Mucosa of rectum (tissue), 2 donors: ENCODE results near the gene CMC4.

Experiments used
- H3K27ac ChIP-seq, 2 donors: one replicate each; pipeline ENCODE4 v1.7.0; 2013; ENCODE audit warnings: inconsistent platforms in 2 of 2, low read depth in 2 of 2, low read length in 2 of 2
- H3K27me3 ChIP-seq, 2 donors: one replicate each; pipeline ENCODE4 v1.7.0; 2013; ENCODE audit warnings: low read length in 2 of 2; ENCODE audit not compliant: control insufficient read depth in 2 of 2, insufficient read depth in 2 of 2
- H3K36me3 ChIP-seq, 2 donors: one replicate each; pipeline ENCODE4 v1.7.0; 2013; ENCODE audit warnings: low read length in 2 of 2; ENCODE audit not compliant: control insufficient read depth in 2 of 2, insufficient read depth in 2 of 2
- H3K4me1 ChIP-seq, 2 donors: one replicate each; pipeline ENCODE4 v1.7.0; 2013; ENCODE audit warnings: low read length in 2 of 2, mild to moderate bottlenecking in 1 of 2; ENCODE audit not compliant: control insufficient read depth in 2 of 2, insufficient read depth in 2 of 2
- H3K4me3 ChIP-seq, 2 donors: one replicate each; pipeline ENCODE4 v1.7.0; 2013; ENCODE audit warnings: low read length in 2 of 2
- H3K9ac ChIP-seq, 2 donors: one replicate each; pipeline ENCODE4 v1.7.0; 2013; ENCODE audit warnings: low read length in 2 of 2, low read depth in 1 of 2, mild to moderate bottlenecking in 1 of 2
- H3K9me3 ChIP-seq, 2 donors: one replicate each; pipeline ENCODE4 v1.7.0; 2013; ENCODE audit warnings: low read length in 2 of 2; ENCODE audit not compliant: control insufficient read depth in 2 of 2
- donor health status: healthy.
- donor health status: Normal muscosa, but diverticular disease.

The CMC4 gene

GRCh38 chrX:155028877-155029291, 42.1 kb downstream of the CMC4 start:
- Histone ChIP-seq H3K36me3 (no peaks in the 10 kb centered on the region), H3K27me3 (no peaks in the 10 kb centered on the region), H3K9me3 (no peaks in the 10 kb centered on the region), H3K4me1 (peaks cover 0 to 6% of the 10 kb centered on the region in 2 donors), H3K4me3 (peak overlapping the region in 1 of 2 donors; percentile 3), H3K27ac (peak overlapping the region in 1 of 2 donors; percentile 5), H3K9ac (no peak overlapping the region)

GRCh38 chrX:155028129-155028528, 42.8 kb downstream of the CMC4 start:
- peak overlapping the region; percentile 69 to 71 for H3K4me3 ChIP-seq
- peak overlapping the region; percentile 88 to 91 for H3K27ac ChIP-seq

DNA sequence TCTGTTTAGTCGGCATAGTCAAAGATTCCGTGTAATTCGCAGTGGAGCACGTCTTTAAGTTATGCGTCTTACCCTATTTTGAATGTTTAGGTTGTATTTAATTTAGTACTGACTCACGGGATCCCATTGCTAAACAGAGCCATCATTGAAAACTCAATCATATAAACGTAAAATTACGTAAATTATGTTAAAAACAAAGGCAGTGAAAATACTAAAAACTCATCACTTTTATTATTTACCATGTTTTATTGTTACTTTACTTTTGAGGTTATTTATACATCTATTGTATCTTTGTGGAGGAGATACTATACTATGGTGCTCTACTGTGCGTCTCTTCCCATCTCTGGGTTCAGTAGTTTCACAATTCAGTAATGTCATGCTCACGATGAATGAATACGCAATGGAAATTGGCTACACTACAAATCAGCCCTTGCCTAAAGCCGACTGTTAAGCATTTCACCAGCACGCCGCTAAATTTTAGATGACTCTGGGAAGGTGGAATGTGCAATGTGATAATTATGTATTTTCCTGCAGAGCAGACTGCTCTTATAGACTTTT, 43.3 kb downstream of the CMC4 start:
- peak overlapping the region; percentile 88 to 91 for H3K27ac ChIP-seq
- H3K27me3 ChIP-seq, result no peaks in the 10 kb centered on the region
- peak overlapping the region; percentile 69 to 71 for H3K4me3 ChIP-seq
- H3K36me3 ChIP-seq, result no peaks in the 10 kb centered on the region
- H3K9me3 ChIP-seq, result no peaks in the 10 kb centered on the region
- peaks cover 0 to 6% of the 10 kb centered on the region in 2 donors for H3K4me1 ChIP-seq
- H3K9ac ChIP-seq, result peak overlapping the region; percentile 38 to 72

More at GRCh38 chrX:155028129-155028528, 42.8 kb downstream of the CMC4 start:
- no peaks in the 10 kb centered on the region for H3K9me3 ChIP-seq
- no peaks in the 10 kb centered on the region for H3K36me3 ChIP-seq
- H3K27me3 ChIP-seq, result no peaks in the 10 kb centered on the region
- peaks cover 0 to 6% of the 10 kb centered on the region in 2 donors for H3K4me1 ChIP-seq
- peak overlapping the region; percentile 38 to 72 for H3K9ac ChIP-seq

- H3K4me3 ChIP-seq, result peak within 1 kb of the TSS; percentile 69 to 71
- H3K36me3 ChIP-seq, result no peaks in the 10 kb centered on the region
- H3K9me3 ChIP-seq, result no peaks in the 10 kb centered on the region
- H3K4me1 ChIP-seq, result peaks cover 0 to 6% of the 10 kb centered on the region in 2 donors
- no peaks in the 10 kb centered on the region for H3K27me3 ChIP-seq
- H3K9ac ChIP-seq, result peak within 1 kb of the TSS; percentile 38 to 72
- peak within 1 kb of the TSS; percentile 88 to 91 for H3K27ac ChIP-seq
Measured at GRCh38 chrX:155026727-155027508, 44.0 kb downstream of the CMC4 start, which contains the start of gene FUNDC2. Gene FUNDC2, plus strand, starts transcription at chrX:155026844. Its CDS starts 95 bp downstream, at chrX:155026939.

DNA sequence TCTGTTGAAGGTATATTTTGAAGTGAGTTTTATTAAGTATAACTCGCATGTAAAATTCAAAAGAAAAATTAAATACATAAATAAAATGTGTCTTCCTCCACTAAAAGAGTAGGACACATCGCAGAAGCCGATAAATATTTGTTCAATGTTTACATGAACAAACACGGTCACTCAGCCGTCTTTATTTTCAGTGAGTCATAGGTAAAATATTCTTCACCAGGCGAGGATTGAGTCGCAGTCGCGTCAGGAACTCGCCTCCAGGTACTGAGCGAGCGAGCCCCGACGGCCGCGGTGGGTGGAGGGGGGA, 44.6 kb downstream of the CMC4 start:
- Histone ChIP-seq H3K4me3 (peak overlapping the region; percentile 65 to 71), H3K9ac (peak overlapping the region; percentile 35 to 62), H3K4me1 (peaks cover 0 to 6% of the 10 kb centered on the region in 2 donors)

DNA sequence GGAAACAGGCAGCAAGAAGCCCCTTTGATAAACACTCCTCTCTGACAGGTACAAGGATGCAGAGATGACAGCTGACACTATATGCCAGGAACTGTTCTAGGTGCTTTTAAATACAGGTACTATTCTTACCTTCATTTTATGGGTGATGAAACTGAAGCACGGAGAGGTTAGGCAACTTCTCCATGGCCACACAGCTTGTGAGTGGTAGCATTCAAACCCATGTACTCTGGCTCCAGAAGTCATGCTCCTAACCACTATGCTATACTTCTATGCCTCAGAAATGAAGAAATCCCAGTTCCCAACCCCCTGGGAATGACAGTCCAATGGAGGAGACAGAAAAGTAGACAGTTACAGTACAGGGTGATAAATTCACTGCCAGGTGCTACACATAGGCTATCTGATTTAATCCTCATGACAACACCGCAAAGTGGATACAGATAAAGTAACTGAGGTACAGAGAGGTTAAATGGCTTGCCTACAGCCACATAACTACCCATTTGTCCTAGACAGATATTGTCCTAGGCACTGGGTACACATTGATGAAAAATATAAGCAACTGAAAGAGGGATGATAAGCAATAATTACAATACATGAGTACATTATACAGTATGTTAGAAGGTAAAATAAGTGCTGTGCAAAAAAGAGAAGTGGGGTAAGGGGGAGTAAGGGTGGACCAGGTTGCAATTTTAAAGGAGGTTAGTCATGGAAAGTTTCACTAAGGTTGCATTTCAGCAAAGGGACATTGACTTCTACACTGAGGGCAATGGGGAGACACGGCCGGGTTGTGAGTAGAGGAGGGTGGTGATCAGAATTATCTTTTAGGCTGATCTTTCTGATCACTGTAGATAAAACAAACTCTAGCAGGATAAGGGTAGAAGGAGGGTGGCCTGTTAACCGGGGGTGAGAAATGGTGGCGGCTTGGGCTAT, 46.8 kb downstream of the CMC4 start:
- no peaks in the 10 kb centered on the region for H3K36me3 ChIP-seq
- peaks cover 0 to 6% of the 10 kb centered on the region in 2 donors for H3K4me1 ChIP-seq
- H3K4me3 ChIP-seq, result no peak overlapping the region
- no peak overlapping the region for H3K9ac ChIP-seq
- H3K9me3 ChIP-seq, result no peaks in the 10 kb centered on the region
- no peak overlapping the region for H3K27ac ChIP-seq
- no peaks in the 10 kb centered on the region for H3K27me3 ChIP-seq

More for the DNA sequence above, 44.6 kb downstream of the CMC4 start:
- Histone ChIP-seq H3K27ac (peak overlapping the region; percentile 88 to 91), H3K27me3 (no peaks in the 10 kb centered on the region), H3K36me3 (no peaks in the 10 kb centered on the region), H3K9me3 (no peaks in the 10 kb centered on the region)

DNA sequence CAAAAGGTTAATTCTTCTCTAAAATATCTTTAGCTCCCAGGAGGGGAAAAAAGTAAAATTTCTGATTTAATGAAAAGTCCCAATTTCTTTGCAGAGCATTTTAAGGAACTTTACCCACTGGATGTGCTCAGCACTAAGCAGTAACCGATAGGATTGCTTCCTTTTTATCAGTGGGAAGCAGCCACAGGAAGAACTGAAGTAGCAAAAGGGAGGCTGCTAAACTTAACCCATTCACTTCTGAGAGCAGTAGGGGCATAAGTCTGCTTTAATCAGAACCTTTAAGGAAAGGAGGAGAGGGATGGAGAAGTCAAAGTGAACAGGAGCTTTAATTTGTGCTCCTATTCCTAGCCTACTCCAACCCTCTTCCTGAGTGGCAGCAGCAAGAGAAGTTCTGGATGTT, 48.4 kb downstream of the CMC4 start, which contains the start of gene F8:
Gene F8, minus strand, starts transcription at position 139 of the 400 bp plus-strand sequence. CDS start 171 bp downstream, outside the sequence.
- Histone ChIP-seq H3K4me3 (no peak within 1 kb of the TSS), H3K27ac (no peak within 1 kb of the TSS), H3K27me3 (no peaks in the 10 kb centered on the region), H3K36me3 (no peaks in the 10 kb centered on the region), H3K9me3 (no peaks in the 10 kb centered on the region), H3K4me1 (no peaks in the 10 kb centered on the region), H3K9ac (no peak within 1 kb of the TSS)

DNA sequence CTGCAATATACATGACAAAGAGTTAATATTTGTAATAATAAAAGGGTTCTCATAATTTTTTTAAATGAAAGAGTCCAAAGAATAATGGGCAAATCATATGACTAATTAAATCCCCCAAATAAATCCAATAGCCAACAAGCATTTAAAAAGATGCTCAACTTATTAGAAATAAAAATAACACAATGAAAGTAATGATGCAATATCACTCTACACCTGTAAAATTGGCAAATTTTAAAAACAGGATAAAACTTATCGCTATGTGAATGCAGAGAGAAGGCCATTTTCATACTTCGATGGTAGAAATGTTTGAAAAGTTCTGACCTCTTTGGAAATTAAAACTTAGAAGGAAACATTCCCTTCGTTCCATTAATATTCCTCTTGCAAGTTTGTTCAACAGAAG, 50.3 kb downstream of the CMC4 start:
- no peak overlapping the region for H3K9ac ChIP-seq
- H3K4me1 ChIP-seq, result no peaks in the 10 kb centered on the region
- H3K36me3 ChIP-seq, result no peaks in the 10 kb centered on the region
- no peaks in the 10 kb centered on the region for H3K9me3 ChIP-seq
- H3K27ac ChIP-seq, result no peak overlapping the region
- no peak overlapping the region for H3K4me3 ChIP-seq
- no peaks in the 10 kb centered on the region for H3K27me3 ChIP-seq
